T-helper 1 cell treated with Interleukin-12 subunit alpha and Interleukin-12 subunit beta and Interleukin-4 antibody, amounts not matched to agents 30 μg/mL and 1 μg/mL, for 36 hours (primary cell): ENCODE measurements around the gene ATP8A1.

Source experiments
- H3K27ac Mint-ChIP-seq: one replicate; pipeline ENCODE4 v1.8.0; 2021; ENCODE audit warnings: mild to moderate bottlenecking, mixed read lengths
- H3K27me3 Mint-ChIP-seq: one replicate; pipeline ENCODE4 v1.8.0; 2021; ENCODE audit warnings: low read depth, mixed read lengths
- H3K36me3 Mint-ChIP-seq: one replicate; pipeline ENCODE4 v1.8.0; 2021; ENCODE audit warnings: low read depth, mixed read lengths
- H3K4me1 Mint-ChIP-seq: one replicate; pipeline ENCODE4 v1.8.0; 2021; ENCODE audit warnings: low read depth, mixed read lengths
- H3K4me3 Mint-ChIP-seq: one replicate; pipeline ENCODE4 v1.8.0; 2021; ENCODE audit warnings: mild to moderate bottlenecking, moderate library complexity, mixed read lengths
- H3K9me3 Mint-ChIP-seq: one replicate; pipeline ENCODE4 v1.8.0; 2021; ENCODE audit warnings: mixed read lengths

Gene ATP8A1

GRCh38 chr4:42554072-42554471, 102.8 kb downstream of the ATP8A1 start:
- Mint-ChIP-seq H3K9me3 (no peaks in the 10 kb centered on the region), H3K27me3 (no peaks in the 10 kb centered on the region), H3K27ac (no peak overlapping the region), H3K4me3 (no peak overlapping the region), H3K4me1 (no peaks in the 10 kb centered on the region), H3K36me3 (peaks cover 4% of the 10 kb centered on the region)

- H3K27me3 Mint-ChIP-seq: no peaks in the 10 kb centered on the region
- no peak overlapping the region for H3K27ac Mint-ChIP-seq
- H3K9me3 Mint-ChIP-seq: no peaks in the 10 kb centered on the region
- H3K36me3 Mint-ChIP-seq: peaks cover 6% of the 10 kb centered on the region
- H3K4me1 Mint-ChIP-seq: no peaks in the 10 kb centered on the region
- no peak overlapping the region for H3K4me3 Mint-ChIP-seq
Measured at GRCh38 chr4:42549896-42550295, 107.0 kb downstream of the ATP8A1 start.

DNA sequence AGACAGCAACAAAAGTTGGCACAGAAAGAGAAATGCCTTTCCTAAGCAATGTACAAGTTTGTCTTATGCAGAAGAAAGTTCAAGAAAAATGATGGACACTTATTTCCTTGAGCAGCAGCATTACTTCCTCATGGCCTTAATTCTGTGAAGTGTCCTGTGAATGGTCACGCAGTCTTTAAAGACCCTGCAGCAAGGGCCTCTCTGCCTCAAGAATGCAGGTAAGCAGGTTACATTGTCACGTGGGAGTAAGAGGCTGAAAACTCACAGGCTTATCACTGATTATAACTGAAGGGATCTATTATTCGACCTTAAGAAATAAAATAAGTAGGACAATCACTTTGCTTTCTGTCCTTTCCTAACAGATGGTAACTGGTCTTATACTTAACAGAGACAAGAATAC, 109.1 kb downstream of the ATP8A1 start:
- H3K9me3 Mint-ChIP-seq: no peaks in the 10 kb centered on the region
- H3K27me3 Mint-ChIP-seq: no peaks in the 10 kb centered on the region
- H3K27ac Mint-ChIP-seq: no peak overlapping the region
- H3K36me3 Mint-ChIP-seq: peaks cover 7% of the 10 kb centered on the region
- no peak overlapping the region for H3K4me3 Mint-ChIP-seq
- H3K4me1 Mint-ChIP-seq: no peaks in the 10 kb centered on the region

DNA sequence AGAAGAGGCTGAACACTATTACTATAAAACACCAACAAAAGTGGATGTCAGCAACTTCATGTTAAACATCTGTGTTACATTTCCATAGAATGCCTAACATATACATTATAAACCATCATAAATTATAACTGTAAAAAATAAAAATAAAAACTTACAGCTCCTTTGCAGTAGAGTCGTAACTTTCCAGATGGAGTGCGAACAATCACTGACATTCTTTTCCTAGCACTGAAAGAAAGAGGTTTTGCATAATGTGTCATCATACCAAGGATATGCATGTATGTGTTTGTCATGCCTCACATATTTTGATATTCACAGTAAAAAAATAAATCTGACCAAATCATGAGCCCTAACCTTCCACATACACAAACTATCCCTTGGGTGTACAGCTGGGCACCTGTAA, 113.1 kb downstream of the ATP8A1 start:
- Mint-ChIP-seq H3K4me1 (no peaks in the 10 kb centered on the region), H3K27ac (no peak overlapping the region), H3K36me3 (peaks cover 10% of the 10 kb centered on the region), H3K27me3 (no peaks in the 10 kb centered on the region), H3K9me3 (no peaks in the 10 kb centered on the region), H3K4me3 (no peak overlapping the region)

DNA sequence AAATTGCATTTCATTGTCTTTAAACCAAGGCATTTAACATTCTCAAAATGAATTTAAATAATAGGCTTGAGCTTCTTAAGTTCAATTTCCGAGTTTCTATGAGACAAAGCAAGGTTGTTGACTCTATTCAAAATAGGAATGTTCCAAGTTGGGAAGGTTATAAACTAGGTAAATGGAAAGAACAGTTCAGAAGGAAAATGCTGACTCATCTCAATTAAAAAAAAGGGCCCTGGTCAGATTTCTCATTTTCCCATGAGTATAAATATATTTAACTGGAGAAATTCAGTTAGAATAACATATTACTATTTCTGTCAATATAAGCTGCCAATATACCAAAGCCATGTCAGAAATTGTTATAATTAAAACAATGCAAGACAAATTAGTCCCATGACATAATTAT, 113.8 kb downstream of the ATP8A1 start:
- Mint-ChIP-seq H3K27me3 (no peaks in the 10 kb centered on the region), H3K27ac (no peak overlapping the region), H3K4me1 (peaks cover 2% of the 10 kb centered on the region), H3K36me3 (peaks cover 12% of the 10 kb centered on the region), H3K4me3 (no peak overlapping the region), H3K9me3 (no peaks in the 10 kb centered on the region)

GRCh38 chr4:42541647-42542046, 115.3 kb downstream of the ATP8A1 start:
- Mint-ChIP-seq H3K27ac (no peak overlapping the region), H3K9me3 (no peaks in the 10 kb centered on the region), H3K4me3 (no peak overlapping the region)

DNA sequence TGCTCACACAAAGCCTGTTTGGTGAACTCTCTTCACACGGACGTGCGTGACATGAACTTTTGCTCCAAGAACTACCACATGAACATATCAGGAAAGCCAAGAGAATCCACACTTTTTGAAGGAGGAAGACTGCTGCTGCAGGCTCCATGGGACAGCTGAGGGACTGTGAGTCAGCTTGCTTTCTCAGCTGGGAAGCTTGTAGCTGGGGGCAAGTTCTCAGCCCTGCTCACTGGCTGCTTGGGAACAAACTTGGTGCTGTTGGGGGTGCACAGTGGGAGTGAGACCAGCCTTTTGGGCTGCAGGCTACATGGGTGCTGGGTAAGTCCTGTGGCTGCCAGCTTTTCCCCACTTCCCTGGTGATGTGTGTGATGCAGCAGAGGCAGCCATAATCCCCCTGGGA, 123.9 kb downstream of the ATP8A1 start:
- Mint-ChIP-seq H3K27me3 (no peaks in the 10 kb centered on the region), H3K27ac (no peak overlapping the region), H3K36me3 (peaks cover 11% of the 10 kb centered on the region), H3K9me3 (no peaks in the 10 kb centered on the region), H3K4me1 (peaks cover 4% of the 10 kb centered on the region), H3K4me3 (no peak overlapping the region)

More at GRCh38 chr4:42541647-42542046, 115.3 kb downstream of the ATP8A1 start:
- Mint-ChIP-seq H3K27me3 (no peaks in the 10 kb centered on the region), H3K4me1 (peaks cover 7% of the 10 kb centered on the region), H3K36me3 (peaks cover 12% of the 10 kb centered on the region)

- H3K4me3 Mint-ChIP-seq: no peak overlapping the region
- no peaks in the 10 kb centered on the region for H3K27me3 Mint-ChIP-seq
- H3K4me1 Mint-ChIP-seq: no peaks in the 10 kb centered on the region
- H3K9me3 Mint-ChIP-seq: no peaks in the 10 kb centered on the region
- H3K27ac Mint-ChIP-seq: no peak overlapping the region
- peaks cover 11% of the 10 kb centered on the region for H3K36me3 Mint-ChIP-seq
Measured at GRCh38 chr4:42531341-42532030, 125.4 kb downstream of the ATP8A1 start.

DNA sequence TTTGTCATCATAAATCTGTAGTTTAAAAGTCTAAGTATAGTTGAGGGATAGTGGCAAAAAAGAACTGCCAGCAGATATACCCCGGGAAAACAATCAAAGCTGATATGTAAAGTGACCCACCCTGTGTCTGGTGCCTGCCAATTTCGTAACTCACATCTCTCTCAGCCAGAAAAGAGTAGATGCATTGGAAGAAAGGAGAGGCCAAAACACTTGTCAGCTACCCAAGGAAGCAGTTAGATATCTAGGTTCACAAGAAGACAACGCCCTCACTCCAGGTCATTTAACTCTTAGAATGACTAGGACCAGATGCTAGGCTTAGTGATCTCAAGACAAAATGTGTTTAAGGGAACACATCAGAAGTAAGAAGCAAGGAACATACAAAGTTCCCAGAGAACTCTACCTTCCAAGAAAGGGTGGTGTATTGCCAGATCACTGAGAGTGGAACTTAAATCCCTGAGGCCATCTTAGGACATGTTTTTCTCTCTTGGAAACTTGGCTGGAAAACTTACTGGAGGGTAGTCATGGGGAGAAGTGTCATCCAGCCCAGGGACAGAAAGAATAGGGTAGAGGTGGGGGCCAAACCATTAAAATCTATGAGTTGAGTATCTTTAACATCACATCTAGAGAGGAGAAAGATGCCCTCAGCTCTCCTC, 133.7 kb downstream of the ATP8A1 start:
- Mint-ChIP-seq H3K27me3 (no peaks in the 10 kb centered on the region), H3K4me3 (no peak overlapping the region), H3K36me3 (peaks cover 6% of the 10 kb centered on the region), H3K27ac (no peak overlapping the region), H3K4me1 (no peaks in the 10 kb centered on the region), H3K9me3 (no peaks in the 10 kb centered on the region)

DNA sequence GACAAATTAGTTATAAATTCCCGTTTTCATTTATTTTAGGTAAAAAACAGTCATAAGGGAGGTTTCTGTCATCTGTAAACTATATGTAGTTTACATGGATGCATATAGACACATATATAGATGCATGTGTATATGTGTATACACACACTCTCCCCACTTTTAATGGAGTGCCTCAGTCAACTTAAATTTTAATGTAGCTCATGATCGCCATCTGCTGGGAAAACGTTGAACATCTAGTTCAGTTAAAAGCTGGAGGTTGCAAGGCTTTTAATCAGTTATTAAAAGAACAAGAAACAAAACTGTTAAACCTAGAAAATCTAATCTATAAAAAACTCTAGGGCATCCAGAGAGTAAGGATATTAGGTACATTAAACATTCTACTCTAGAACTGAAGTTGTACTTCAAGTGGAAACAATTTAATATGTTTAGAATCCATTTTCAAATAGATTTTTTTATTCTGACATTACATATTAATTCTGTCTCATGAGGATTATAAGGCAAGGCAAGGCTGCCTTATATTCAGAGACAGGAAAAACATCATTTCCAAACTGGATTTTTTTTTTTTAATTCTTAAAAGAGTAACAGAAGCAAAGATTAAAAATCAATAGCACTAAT, 137.0 kb downstream of the ATP8A1 start:
- H3K27ac Mint-ChIP-seq: no peak overlapping the region
- no peaks in the 10 kb centered on the region for H3K4me1 Mint-ChIP-seq
- H3K9me3 Mint-ChIP-seq: no peaks in the 10 kb centered on the region
- H3K4me3 Mint-ChIP-seq: no peak overlapping the region
- peaks cover 6% of the 10 kb centered on the region for H3K36me3 Mint-ChIP-seq
- H3K27me3 Mint-ChIP-seq: no peaks in the 10 kb centered on the region

- no peaks in the 10 kb centered on the region for H3K4me1 Mint-ChIP-seq
- H3K4me3 Mint-ChIP-seq: no peak overlapping the region
- H3K27ac Mint-ChIP-seq: no peak overlapping the region
- H3K9me3 Mint-ChIP-seq: no peaks in the 10 kb centered on the region
- no peaks in the 10 kb centered on the region for H3K27me3 Mint-ChIP-seq
- H3K36me3 Mint-ChIP-seq: no peaks in the 10 kb centered on the region
Measured at GRCh38 chr4:42515156-42515884, 141.6 kb downstream of the ATP8A1 start.

- Mint-ChIP-seq H3K27ac (no peak overlapping the region), H3K9me3 (no peaks in the 10 kb centered on the region), H3K4me3 (no peak overlapping the region), H3K27me3 (no peaks in the 10 kb centered on the region), H3K4me1 (no peaks in the 10 kb centered on the region), H3K36me3 (no peaks in the 10 kb centered on the region)
Measured at GRCh38 chr4:42513748-42514492, 143.0 kb downstream of the ATP8A1 start.

- no peak overlapping the region for H3K27ac Mint-ChIP-seq
- peaks cover 2% of the 10 kb centered on the region for H3K36me3 Mint-ChIP-seq
- H3K27me3 Mint-ChIP-seq: no peaks in the 10 kb centered on the region
- H3K4me3 Mint-ChIP-seq: no peak overlapping the region
- H3K9me3 Mint-ChIP-seq: no peaks in the 10 kb centered on the region
- H3K4me1 Mint-ChIP-seq: no peaks in the 10 kb centered on the region
Measured at GRCh38 chr4:42512226-42512625, 144.7 kb downstream of the ATP8A1 start.

DNA sequence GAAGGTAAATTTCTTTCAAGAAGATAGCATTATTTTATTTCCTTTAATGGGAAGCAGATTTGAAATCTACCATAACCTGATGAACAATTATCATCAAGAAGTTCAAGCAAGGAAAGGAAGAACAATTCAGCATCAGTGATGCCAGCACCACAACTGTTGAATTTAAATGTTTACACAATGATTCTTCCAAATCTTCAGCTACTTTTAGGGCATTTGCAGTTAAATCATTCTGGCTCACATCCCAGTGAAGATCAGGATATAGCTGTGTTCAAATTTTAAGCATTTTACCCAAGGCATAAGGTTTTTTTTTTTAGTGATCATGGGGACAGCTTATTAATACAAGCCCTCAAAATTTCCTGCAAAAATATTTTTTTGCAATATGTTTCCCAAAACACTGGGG, 146.7 kb downstream of the ATP8A1 start:
- Mint-ChIP-seq H3K9me3 (no peaks in the 10 kb centered on the region), H3K27me3 (no peaks in the 10 kb centered on the region), H3K27ac (no peak overlapping the region), H3K36me3 (peaks cover 4% of the 10 kb centered on the region), H3K4me3 (no peak overlapping the region), H3K4me1 (no peaks in the 10 kb centered on the region)
